GM21390 (cell line): ENCODE data around the gene PMS1.
"Not testable (repeated sequence)": the region's sequence is repeated elsewhere in the genome, so short reads cannot be mapped to it uniquely, and the experiment has no call there.

Experiments used
- ATAC-seq: cut with Tn5 transposase; IDR thresholded peaks from one replicate; pipeline ENCODE4 v1.9.1; 2021; ENCODE audit not compliant: unreplicated experiment

The PMS1 gene

DNA sequence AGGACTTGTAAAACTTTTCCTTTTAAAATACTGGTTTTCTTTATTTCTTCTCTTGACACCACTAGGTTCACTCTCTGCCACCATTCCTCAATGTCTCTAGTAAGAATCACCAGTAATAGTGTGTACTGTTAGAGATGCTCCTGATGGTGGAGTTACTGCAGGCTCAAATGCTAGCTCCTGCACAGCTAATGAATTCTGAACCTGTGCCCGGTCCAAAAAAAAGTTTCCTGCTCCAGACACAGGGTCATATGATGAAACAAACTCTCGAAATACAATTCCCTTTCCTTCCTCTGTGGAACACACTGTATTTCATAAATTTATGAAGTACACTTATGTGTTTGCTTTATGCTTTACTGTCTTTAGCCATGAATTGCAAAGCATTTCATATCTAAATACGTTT, 19.2 kb downstream of the PMS1 start:
- no peak for ATAC-seq

DNA sequence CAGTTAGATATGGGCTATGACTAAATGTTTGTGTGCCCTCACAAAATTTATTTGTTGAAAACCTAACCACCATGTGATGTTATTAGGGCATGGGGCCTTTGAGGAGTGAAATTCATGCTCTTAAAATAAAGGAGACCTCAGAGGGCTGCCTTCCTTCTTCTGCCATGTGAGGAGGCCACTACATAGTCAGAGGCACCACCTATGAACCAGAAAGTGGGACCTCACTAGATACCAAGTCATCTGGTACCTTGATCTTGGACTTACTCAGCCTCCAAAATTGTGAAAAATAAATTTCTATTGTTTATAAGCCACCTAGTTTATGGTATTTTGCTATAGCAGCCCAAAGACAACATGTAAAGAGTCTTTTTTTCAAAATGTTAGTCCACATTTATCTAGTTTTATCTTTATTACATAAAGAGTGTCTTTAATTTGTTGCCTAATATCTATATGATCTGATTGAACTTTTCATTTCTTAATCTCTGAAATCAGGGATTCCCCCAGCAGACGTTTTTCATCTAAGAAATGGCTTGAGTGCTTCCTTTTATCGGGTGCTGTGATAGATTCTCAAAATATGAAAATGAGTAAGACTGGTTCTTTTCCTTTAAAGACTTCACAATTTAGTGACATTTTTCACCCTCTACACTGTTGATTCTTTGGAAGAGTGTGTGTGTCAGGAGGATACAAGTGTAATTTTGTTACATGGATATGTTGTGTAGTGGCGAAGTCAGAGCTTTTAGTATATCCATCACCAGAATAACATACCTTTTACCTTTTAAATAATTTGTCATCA, 34.2 kb downstream of the PMS1 start:
- no peak for ATAC-seq

DNA sequence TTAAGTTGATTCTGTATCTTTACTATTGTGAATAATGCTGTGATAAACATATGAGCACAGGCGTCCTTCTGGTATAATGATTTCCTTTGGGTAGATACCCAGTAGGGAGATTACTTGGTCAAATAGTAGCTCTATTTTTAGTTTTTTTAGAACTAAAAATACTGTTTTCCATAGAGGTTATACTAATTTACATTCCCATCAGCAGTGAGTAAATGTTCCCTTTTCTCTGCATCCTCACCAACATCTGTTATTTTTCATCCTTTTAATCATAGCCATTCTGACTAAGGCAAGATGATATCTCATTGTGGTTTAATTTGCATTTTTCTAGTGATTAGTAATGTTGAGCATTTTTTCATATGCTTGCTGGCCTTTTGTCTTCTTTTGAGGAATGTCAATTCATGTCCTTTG, 35.1 kb downstream of the PMS1 start:
- no peak for ATAC-seq

DNA sequence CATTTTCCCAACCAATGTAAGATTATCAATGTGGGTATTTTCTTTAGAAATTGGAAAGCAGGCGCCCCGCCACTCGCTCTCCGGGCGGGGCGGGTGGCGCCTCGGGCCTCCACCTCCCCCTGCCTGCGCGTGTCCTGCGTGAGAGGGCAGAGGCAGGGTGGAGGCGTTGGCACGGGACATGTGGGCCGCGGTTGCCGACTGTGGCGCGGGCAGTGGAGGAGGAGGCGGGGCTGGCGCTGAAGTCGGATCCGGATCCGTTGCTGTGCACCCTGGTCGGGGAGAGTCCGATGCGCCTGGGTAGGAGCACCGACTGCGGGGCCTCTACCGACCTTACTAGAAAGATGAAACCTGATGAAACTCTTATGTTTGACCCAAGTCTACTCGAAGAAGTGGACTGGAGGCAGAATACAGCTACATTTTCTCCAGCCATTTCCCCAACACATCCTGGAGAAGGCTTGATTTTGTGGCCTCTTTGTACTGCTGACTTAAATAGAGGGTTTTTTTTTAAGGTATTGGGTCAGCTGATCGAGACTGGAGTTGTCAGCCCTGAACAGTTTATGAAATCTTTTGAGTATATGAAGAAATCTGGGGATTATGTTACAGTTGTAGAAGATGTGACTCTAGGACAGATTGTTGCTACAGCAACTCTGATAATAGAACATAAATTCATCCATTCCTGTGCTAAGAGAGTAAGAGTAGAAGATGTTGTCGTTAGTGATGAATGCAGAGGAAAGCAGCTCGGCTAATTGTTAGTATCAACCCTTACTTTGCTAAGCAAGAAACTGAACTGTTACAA, 37.9 kb downstream of the PMS1 start:
- no peak for ATAC-seq

DNA sequence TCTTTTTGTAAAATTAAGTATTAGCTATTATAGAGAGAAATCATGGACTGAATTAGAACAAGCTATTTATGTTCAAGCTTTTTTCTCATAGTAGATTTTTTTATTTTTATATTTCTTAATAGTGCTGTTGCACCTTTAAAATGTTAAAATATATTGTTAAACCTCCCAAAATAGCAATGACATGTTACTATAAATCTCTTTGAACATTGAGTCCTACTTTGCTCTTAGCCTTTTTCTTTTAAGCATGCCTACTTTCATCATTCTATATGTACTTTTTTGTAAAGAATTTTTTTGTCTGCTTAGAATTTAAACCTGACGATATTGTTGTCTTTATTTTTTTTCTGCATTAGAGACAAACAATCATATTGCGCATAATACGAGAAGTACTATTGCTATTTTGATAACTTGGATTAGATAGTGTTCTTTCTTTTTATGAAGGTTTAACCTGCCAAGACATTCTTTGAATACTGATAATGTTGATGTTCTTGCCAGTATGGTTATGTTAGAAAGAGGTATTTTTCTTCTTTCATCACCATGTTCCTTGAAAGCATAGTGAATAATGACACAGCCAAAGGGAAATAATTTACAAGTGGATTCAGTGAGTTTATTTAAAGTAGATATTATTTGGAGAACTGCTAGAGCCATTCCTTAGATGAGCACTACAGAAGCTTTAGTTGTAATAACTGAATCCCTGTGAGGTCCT, 40.6 kb downstream of the PMS1 start:
- ATAC-seq: no peak

DNA sequence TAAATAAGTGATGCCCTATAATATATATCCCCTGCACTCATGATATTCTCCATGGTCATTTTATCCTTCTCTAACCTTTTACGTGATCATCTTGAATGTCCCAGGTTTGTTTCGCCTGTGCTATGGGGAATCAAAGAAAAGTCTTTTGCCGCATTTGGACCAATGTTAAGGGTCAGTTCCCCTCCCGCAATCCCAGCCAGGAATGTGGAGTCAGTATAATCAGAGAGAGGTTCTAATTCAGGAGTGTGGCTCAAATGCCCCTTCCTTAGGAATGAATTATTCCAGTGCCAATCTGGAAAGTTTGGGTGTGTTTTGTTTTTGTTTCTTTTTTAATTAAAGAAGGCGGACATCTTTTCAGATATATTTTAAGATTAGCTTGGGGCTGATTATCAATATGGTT, 41.8 kb downstream of the PMS1 start:
- ATAC-seq: no peak

DNA sequence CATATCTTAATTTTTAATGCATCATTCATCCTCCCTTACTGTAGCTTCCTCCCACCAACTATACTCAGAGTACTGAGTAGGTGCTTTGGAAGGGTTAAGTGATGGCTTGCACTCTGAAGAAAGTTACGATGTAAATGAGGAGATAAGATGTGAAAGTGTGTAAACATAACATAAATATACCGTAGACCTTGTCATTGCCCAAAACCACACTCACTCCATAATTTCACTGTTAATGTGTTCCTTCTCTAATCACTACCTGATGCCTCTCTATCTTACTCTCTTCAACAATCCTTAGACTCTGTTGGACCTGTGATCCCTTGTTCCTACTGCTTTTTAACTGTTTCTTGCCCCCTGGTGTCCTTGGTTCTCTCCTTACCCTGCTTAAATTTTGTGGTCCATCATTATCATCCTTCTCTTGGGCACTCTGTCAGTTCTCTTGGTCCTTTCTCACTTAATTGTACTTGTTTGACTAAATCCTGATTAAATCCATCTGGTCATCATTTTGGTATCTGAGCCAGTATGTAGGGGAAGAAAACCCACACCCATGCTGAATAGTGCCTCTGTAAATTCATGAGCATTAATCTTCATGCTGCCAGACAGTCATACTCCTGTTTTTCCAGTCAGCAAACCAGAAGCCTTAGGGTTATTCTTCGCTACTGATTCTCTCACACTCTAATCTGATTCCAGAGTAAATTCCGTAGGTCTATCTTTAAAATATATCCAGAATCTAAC, 45.0 kb downstream of the PMS1 start:
- no peak for ATAC-seq

DNA sequence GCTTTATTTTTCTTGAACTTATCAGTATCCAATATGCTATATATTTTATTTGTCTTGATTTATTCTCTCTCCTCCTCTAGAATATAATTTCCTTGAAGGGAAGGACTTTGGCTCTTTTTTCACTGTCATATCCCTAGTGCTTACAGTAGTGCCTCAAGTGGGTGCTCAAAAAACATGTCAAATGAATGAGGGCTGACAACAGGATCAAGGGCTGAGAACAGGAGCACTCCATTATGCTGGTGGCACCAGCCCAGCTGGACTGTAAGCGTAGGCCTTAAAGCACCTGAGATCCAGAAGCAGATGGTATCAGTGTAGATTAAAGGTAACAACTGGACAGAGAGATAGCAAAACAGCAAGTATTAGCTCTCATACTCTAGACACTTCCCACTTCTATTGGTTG, 46.3 kb downstream of the PMS1 start:
- ATAC-seq: no peak

DNA sequence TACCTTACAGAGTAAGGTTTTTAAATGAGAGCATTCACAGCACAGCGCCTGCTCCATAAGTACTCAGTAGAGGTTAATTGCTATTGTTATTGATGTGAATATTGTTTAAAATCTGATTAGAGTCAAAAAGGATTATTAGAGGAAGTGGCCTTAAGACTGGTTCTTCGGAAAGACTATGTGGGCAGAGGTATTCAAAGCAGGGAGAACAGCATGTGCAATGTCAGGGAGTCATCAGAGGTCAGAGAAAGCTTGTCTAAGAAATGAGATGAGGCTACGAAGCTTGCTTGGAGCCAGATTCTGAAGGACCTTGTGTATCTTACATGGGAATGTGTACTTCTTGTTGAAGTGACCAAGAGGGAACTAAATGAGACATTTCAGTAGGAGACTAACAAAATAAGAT, 49.8 kb downstream of the PMS1 start:
- no peak for ATAC-seq

DNA sequence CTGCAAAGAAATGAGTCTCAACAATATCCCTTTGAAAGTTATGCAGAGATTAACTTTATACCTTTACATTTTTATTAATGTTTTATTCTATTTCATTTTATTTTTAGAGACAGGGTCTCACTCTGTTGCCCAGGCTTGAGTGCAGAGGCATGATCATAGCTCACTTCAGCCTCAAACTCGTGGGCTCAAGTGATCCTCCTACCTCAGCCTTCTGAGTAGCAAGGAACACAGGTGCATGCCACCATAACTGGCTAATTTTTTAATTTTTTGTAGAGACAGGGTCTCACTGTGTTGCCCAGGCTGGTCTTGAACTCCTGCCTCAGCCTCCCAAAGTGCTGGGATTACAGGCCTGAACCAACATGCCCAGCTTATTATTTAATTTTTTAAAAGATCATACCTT, 50.4 kb downstream of the PMS1 start:
- ATAC-seq: not testable (repeated sequence)

DNA sequence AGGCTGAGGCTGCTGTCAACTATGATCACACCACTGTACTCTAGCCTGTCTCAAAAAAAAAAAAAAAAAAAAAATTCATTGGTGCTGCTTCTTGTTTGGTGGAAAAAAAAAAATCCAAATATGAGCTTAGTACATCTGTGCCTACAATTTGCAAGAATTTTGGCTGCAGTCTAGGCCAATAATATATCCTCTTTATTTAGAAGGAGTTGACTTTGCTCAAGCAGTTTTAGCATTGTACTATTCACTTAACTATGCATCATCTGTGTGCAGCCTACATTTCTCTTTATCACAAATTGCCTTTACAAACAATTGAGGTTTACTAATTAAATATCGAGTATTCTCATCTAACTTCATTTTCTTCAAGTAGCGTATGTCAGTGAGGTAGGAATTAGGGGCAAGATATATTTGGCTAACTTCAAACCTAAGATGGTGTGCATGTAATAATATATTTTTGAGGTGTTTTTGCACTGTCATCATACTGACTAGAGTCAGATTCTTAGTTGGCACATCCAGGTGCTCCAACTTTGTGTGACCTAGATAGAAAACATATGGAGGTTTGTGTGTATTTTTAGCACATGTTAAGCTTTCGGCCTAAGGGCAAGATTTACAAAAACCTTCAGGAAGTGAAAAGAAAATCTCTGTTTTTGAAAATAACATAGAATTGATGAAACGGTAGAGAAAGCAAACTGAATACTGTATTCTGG, 51.8 kb downstream of the PMS1 start:
- no peak for ATAC-seq

DNA sequence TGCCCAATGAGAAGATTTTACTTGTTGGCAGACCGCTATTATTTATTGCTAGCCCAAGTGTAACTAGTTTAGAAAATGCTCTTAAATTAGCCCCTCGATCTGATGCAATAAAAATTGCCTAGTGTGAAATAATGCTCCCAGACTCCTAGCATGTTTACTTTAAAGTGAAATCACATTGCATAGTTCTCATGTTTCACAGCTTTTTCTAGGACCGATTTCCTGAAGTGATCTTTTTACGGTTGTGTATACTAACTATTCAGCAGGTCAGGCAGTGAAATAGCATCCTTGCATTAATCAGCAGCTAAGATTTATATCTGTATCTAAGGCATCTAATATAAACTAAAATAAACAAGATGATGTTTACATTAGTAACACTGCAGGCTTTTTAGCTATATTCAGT, 52.4 kb downstream of the PMS1 start:
- ATAC-seq: no peak

DNA sequence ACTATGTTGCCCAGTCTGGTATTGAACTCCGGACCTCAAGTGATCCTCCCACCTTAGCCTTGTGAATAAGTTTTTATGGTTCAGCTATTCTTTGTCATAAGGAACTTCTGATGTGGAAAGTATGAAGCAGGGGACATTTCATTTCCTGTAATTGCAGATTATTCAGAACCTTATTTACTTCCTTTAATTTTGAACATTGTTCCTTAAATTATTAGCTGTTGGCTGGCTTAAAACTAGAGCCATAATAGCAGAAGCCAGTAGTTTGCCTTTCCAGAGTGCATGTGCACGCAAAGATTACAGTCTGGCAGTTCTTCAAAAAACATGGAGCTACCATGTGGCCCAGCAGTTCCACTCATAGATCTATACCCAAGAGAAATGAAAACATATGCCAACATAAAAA, 53.1 kb downstream of the PMS1 start:
- no peak for ATAC-seq

DNA sequence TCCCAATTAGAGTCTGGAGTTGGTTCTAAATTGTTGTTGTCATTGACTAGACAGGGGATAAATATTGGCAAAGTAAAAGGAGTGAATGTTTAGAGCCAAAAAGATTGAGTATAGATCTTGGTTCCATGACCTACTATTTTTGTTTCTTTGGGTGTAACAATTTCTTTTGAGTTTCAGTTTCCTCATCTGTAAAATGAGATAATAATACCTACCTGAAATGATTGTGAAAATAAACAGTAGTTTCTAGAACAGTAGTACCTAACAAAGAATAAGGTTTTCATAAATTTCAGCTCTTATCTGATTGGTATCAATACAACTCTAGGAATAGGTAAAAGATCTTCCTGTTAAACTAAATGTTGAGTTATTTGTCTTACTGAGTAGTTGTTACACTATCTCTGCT, 56.8 kb downstream of the PMS1 start:
- peak; percentile 62 for ATAC-seq

DNA sequence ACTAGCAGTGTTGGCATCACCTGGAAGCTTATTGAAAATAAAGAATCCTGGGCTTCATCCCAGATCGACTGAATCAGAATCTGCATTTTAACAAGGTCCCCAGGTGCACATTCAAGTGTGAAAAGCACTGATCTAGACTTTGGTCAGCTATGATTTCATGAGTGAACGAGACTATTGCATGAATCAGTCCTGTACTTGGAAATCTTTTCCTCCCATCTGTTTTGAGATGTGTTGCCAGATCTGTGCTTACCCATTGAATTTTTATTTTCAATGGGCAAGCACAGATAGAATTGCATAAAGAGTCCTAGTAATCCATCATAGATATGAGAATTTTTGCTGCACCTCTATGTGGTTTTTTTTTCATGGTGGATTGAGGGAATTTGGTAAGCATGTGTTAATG, 64.0 kb downstream of the PMS1 start:
- ATAC-seq: no peak

DNA sequence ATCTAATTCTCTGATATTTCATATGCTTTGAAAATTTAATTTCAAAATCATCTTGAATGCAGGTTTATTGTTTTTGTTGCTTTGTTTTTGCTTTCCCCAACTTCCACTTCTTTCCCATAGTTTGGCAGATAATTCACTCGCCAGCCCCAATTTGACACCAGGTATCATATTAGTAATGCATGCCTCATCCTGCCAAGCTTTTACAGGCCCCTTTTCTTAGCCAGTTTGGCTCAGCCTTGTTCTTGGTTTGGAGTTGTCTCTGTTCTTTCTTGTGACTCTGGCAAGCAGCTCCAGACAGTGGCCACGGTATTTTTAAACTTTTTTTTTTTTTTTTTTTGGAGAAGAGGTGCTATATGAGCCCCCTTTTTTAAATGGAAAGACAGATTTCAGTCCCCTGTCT, 65.3 kb downstream of the PMS1 start:
- no peak for ATAC-seq

DNA sequence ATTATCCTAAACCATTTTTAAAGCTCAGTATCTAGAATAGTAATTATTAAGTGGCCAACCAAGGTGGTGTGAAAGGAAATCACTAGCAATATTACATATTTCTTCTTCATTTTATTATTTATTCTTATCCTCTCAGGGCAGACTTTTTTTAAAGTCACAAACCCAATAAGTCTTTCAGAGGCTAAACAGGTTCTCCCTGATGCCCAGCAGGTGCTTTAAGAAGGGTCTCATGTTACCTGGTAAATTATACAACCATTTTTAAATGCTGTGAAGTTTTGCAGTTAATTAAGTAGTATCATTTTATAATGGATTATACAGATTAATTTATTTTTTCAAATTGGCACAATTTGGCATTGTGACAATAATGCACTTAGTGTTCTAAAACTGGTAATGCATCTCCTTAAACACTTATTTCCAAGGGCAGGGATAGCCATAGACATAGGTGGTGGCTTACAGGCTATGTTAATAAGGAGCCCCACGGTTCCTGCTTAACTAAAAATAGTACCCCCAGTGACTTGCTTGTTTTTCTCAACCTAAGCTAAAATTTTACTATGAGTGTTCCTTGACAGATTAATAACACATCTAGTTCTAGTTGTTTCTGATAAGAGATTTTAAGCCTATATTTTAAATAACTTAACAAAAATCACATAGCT, 67.0 kb downstream of the PMS1 start:
- ATAC-seq: no peak

DNA sequence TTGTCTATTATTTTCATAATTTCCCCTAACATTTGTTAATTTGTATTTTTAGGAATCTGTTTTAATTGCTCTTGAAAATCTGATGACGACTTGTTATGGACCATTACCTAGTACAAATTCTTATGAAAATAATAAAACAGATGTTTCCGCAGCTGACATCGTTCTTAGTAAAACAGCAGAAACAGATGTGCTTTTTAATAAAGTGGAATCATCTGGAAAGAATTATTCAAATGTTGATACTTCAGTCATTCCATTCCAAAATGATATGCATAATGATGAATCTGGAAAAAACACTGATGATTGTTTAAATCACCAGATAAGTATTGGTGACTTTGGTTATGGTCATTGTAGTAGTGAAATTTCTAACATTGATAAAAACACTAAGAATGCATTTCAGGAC, 69.9 kb downstream of the PMS1 start:
- no peak for ATAC-seq

DNA sequence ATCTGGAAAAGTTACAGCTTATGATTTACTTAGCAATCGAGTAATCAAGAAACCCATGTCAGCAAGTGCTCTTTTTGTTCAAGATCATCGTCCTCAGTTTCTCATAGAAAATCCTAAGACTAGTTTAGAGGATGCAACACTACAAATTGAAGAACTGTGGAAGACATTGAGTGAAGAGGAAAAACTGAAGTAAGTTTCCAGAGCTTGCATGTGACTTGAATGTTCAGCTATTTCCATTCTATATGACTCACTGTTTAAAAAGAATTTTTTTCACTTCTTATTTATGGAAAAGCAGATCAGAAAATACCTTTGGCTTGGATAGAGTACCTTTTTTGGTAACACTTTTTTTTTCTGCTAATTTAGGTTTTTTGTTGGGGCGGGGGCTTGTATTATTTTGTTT, 70.7 kb downstream of the PMS1 start:
- ATAC-seq: no peak

DNA sequence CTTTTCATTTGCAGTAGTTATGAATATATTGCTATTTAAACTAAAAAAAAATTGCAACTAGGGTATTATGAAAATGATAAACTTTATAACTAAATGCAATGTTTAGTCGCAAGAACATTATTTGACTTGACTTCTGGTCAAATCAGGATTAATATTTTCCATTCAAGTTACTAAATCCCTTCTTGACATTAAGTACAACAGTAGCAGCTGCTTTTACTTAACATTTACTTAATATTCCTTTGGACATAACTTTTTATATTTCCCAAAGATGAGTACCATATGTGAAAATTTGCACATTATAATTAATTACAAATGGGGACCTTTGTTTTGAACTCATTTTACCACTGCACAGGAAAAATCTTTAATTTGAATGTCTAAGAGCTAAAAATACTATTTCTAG, 74.0 kb downstream of the PMS1 start:
- ATAC-seq: no peak
